Caco-2 (cell line): ENCODE measurements around the gene INPP4B. TPM values are rescaled to one million over a fixed set of nuclear protein-coding genes. Genes with fewer than 3 reads are reported as not detected.

Source experiments
- BruUV-seq: library from RNA; stranded (reverse); fragments of 400-500 nt; replicated peaks from 2 replicates; lab custom pipeline; 2021; lab: Mats Ljungman, UMichigan
- CTCF ChIA-PET: fragments of 300-600 bp; sonication (Branson Sonifier 250); formaldehyde crosslinking; loops from one replicate; lab custom pipeline; 2022; ENCODE audit warnings: antibody characterized with exemption; lab: Charles Lee
- POLR2A ChIA-PET: fragments of 300-600 bp; sonication (Branson Sonifier 250); formaldehyde crosslinking; loops from one replicate; lab custom pipeline; 2022; ENCODE audit warnings: antibody characterized with exemption; lab: Charles Lee
- DNase-seq, 2 experiments: peaks; one replicate each; pipeline versions ENCODE4 v3.0.0 to v3.0.0-alpha.2; 2020 to 2022
- H3K27me3 ChIP-seq: replicated peaks from 2 replicates; pipeline ENCODE4 v1.6.0; 2011; ENCODE audit warnings: low read length; ENCODE audit not compliant: control insufficient read depth, insufficient read depth
- H3K36me3 ChIP-seq: 2 replicates; pipeline ENCODE4 v1.5.1; 2011; ENCODE audit warnings: low read length; ENCODE audit not compliant: control insufficient read depth, insufficient read depth
- H3K4me1 ChIP-seq: fragments of 250-450 bp; sonication (Bioruptor Pico); 2 replicates; pipeline ENCODE4 v1.5.1; 2020; ENCODE audit warnings: mild to moderate bottlenecking
- H3K4me3 ChIP-seq: 2 replicates; pipeline ENCODE4 v1.5.1; 2011; ENCODE audit warnings: low read depth, mild to moderate bottlenecking, control low read depth, low read length
- H3K9me3 ChIP-seq: fragments of 250-450 bp; sonication (Bioruptor Pico); 2 replicates; pipeline ENCODE4 v1.5.1; 2020; ENCODE audit warnings: mild to moderate bottlenecking, moderate library complexity
- H3K27ac Mint-ChIP-seq: one replicate; pipeline ENCODE4 v1.8.0; 2022; ENCODE audit warnings: mixed read lengths; ENCODE audit not compliant: unreplicated experiment
- H3K27me3 Mint-ChIP-seq: one replicate; pipeline ENCODE4 v1.8.0; 2022; ENCODE audit warnings: mixed read lengths; ENCODE audit not compliant: insufficient read depth, unreplicated experiment
- H3K36me3 Mint-ChIP-seq: one replicate; pipeline ENCODE4 v1.8.0; 2022; ENCODE audit warnings: mild to moderate bottlenecking, mixed read lengths; ENCODE audit not compliant: insufficient read depth, unreplicated experiment
- H3K4me1 Mint-ChIP-seq: one replicate; pipeline ENCODE4 v1.8.0; 2022; ENCODE audit warnings: low read depth, mixed read lengths; ENCODE audit not compliant: unreplicated experiment
- H3K4me3 Mint-ChIP-seq: one replicate; pipeline ENCODE4 v1.8.0; 2022; ENCODE audit warnings: mild to moderate bottlenecking, moderate library complexity, mixed read lengths; ENCODE audit not compliant: unreplicated experiment
- H3K9me3 Mint-ChIP-seq: one replicate; pipeline ENCODE4 v1.8.0; 2022; ENCODE audit warnings: mixed read lengths; ENCODE audit not compliant: unreplicated experiment
- CTCF ChIP-seq, 2 experiments: fragments of 200-600 bp in 1 of 2; IDR thresholded peaks; 1 replicate in 1 of 2; 2 replicates in 1 of 2; pipeline versions ENCODE4 v1.5.1 to v1.8.0; 2011 to 2022; ENCODE audit warnings: antibody characterized with exemption in 1 of 2, control low read depth in 1 of 2, inconsistent platforms in 1 of 2, low read depth in 1 of 2, low read length in 1 of 2, mild to moderate bottlenecking in 1 of 2, moderate library complexity in 1 of 2; ENCODE audit not compliant: insufficient read depth in 1 of 2, severe bottlenecking in 1 of 2, unreplicated experiment in 1 of 2
- intact Hi-C: fragments of 100-400 bp; cut with micrococcal nuclease; formaldehyde crosslinking; loops from one replicate; pipeline ENCODE4 v1.10.0; 2022; ENCODE audit not compliant: unreplicated experiment
- total RNA-seq: library from RNA; stranded (reverse); gene quantifications from 2 replicates; pipeline ENCODE4 v1.2.3, GENCODE V29; 2022

INPP4B gene
- total RNA-seq, 1 experiment from 2014 or later = 10.3 TPM

GRCh38 chr4:142637614-142638013, 208.5 kb downstream of the INPP4B start:
- no peaks in the 10 kb centered on the region for H3K36me3 ChIP-seq
- Mint-ChIP-seq H3K27ac (no peak overlapping the region), H3K4me3 (no peak overlapping the region), H3K9me3 (peaks cover 9% of the 10 kb centered on the region), H3K36me3 (no peaks in the 10 kb centered on the region), H3K4me1 (no peaks in the 10 kb centered on the region), H3K27me3 (no peaks in the 10 kb centered on the region)
- no peak for DNase-seq
- no peaks in the 10 kb centered on the region for H3K4me1 ChIP-seq
- CTCF ChIA-PET = no interaction called here
- intact Hi-C loops = no loop called here
- no TSS peak for BruUV-seq
- H3K4me3 ChIP-seq = no peak overlapping the region
- POLR2A ChIA-PET = no interaction called here
- no peaks in the 10 kb centered on the region; the same call in 1 of the 2 replicates for H3K9me3 ChIP-seq
- H3K27me3 ChIP-seq = no peaks in the 10 kb centered on the region
- TF ChIP-seq CTCF (IDR thresholded peaks at IDR 0.05; ENCODE audit: insufficient read depth in 1 of 2, low read depth in 1 of 2, low read length in 1 of 2, severe bottlenecking in 1 of 2, unreplicated experiment in 1 of 2) = no peak

DNA sequence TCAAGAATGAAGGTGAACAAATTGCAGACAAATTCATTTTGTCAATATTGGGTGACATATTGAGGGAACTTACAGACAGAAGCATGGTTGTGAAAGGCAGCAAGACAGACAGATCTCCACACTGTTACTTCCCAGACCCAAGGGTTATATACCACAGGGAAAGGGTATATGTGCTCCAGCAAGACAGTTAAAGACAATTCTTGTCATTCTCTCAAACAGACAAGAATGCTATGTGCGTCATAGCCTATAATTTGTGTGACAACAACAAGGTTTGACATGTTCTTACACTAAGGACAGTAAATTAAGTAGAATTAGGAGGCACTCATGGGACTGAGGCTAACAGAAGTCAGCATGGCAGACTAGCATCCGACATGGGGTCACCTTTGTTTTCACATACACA, 214.3 kb downstream of the INPP4B start:
- no peaks in the 10 kb centered on the region; the same call in 1 of the 2 replicates for H3K9me3 ChIP-seq
- Mint-ChIP-seq H3K27me3 (no peaks in the 10 kb centered on the region), H3K9me3 (peaks cover 9% of the 10 kb centered on the region), H3K27ac (no peak overlapping the region), H3K4me1 (no peaks in the 10 kb centered on the region), H3K36me3 (no peaks in the 10 kb centered on the region), H3K4me3 (no peak overlapping the region)
- no peak for DNase-seq
- CTCF ChIA-PET = no interaction called here
- no peaks in the 10 kb centered on the region for H3K4me1 ChIP-seq
- no peak overlapping the region for H3K4me3 ChIP-seq
- no TSS peak for BruUV-seq
- no peaks in the 10 kb centered on the region for H3K36me3 ChIP-seq
- H3K27me3 ChIP-seq = no peaks in the 10 kb centered on the region
- no peak for TF ChIP-seq CTCF (IDR thresholded peaks at IDR 0.05; ENCODE audit: insufficient read depth in 1 of 2, low read depth in 1 of 2, low read length in 1 of 2, severe bottlenecking in 1 of 2, unreplicated experiment in 1 of 2)
- POLR2A ChIA-PET = no interaction called here
- intact Hi-C loops = no loop called here

DNA sequence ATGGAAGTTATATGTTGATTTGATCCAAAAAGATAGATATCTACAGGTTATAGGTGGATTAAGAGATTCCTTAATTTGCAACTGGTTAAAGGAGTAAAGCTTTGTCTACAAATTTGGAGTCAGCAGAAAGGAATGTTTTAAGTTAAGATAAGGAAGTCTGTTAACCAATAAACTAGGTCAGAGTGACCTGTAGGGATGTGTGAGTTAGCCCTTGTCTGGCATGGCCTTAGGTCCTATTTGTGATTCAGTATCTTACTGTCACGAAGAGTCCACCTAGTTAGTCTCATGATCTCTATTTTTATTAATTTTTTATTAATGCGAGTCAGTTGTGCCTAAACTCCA, 230.8 kb downstream of the INPP4B start:
- DNase-seq = peak in 1 of 2 experiments; percentile 8
- ChIA-PET CTCF (no interaction called here), POLR2A (no interaction called here)
- Histone ChIP-seq H3K4me1 (peaks cover 23% of the 10 kb centered on the region), H3K27me3 (no peaks in the 10 kb centered on the region), H3K9me3 (no peaks in the 10 kb centered on the region), H3K4me3 (no peak overlapping the region), H3K36me3 (no peaks in the 10 kb centered on the region)
- no peaks in the 10 kb centered on the region for H3K27me3 Mint-ChIP-seq
- no TSS peak for BruUV-seq
- no peaks in the 10 kb centered on the region for H3K36me3 Mint-ChIP-seq
- no peaks in the 10 kb centered on the region for H3K9me3 Mint-ChIP-seq
- H3K4me1 Mint-ChIP-seq = peaks cover 20% of the 10 kb centered on the region
- no peak overlapping the region for H3K4me3 Mint-ChIP-seq
- TF ChIP-seq CTCF (IDR thresholded peaks at IDR 0.05; ENCODE audit: insufficient read depth in 1 of 2, low read depth in 1 of 2, low read length in 1 of 2, severe bottlenecking in 1 of 2, unreplicated experiment in 1 of 2) = no peak
- intact Hi-C loops = loop anchor here (2.0 kb wide), 1 partner anchor 46 kb away; no protein-coding TSS in a partner anchor
- no peak overlapping the region for H3K27ac Mint-ChIP-seq
